ENCODE results near the gene OSBPL10.

Gene OSBPL10

DNA sequence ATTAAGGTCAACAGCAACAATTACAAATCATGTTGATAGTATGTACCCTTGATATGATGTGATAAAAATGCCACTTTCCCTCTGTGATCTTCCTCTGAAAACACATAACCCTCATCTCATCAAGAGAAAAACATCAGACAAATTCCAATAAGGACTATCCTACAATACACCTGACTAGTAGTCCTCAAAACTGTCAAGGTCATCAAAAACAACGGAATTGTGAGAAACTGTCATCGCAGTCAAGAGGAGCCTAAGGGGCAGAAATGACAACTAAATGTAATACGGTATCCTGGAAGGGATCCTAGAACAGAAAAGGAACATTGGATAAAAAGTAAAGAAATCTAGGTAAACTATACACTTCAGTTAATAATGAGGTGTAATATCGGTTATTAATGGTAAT lies 59.2 kb downstream of the OSBPL10 start:
- no peak for DNase-seq

DNA sequence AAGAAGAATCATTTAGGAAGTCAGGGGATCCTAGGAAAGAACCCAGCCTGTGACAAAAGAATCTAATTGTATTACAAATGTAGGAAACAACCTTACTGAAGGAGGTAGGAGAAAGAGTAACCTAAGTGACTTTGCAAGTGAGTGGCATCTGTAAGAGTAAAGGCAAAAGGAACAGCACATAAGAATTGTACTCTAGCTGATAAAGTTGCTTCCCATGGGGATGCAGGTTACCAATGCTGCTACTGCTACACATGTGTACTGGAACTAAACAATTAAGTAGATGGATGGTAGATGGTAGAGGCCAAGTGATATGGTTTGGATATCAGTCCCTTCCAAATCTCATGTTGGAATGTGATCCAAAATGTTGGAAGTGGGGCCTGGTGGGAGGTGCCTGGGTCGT lies 60.8 kb downstream of the OSBPL10 start:
- no peak for DNase-seq

DNA sequence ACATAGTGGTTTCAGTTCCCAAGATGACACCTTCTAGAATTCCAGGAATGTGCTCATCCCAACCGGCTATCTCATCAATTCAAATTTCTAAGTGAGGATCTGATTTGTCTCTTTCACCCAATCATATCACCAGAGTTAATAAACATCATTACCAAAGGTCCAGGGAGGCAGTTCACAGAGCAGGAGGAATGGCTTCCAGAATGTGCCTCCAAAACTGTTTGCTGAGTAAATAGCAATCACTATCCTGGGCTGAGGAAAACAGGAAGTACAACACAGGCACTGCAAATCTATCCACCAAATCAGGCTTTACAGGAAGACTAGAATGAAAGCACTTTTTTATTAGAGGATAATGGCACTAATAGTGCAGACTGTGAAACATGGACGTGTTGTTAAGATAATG lies 61.5 kb downstream of the OSBPL10 start:
- no peak for DNase-seq

DNA sequence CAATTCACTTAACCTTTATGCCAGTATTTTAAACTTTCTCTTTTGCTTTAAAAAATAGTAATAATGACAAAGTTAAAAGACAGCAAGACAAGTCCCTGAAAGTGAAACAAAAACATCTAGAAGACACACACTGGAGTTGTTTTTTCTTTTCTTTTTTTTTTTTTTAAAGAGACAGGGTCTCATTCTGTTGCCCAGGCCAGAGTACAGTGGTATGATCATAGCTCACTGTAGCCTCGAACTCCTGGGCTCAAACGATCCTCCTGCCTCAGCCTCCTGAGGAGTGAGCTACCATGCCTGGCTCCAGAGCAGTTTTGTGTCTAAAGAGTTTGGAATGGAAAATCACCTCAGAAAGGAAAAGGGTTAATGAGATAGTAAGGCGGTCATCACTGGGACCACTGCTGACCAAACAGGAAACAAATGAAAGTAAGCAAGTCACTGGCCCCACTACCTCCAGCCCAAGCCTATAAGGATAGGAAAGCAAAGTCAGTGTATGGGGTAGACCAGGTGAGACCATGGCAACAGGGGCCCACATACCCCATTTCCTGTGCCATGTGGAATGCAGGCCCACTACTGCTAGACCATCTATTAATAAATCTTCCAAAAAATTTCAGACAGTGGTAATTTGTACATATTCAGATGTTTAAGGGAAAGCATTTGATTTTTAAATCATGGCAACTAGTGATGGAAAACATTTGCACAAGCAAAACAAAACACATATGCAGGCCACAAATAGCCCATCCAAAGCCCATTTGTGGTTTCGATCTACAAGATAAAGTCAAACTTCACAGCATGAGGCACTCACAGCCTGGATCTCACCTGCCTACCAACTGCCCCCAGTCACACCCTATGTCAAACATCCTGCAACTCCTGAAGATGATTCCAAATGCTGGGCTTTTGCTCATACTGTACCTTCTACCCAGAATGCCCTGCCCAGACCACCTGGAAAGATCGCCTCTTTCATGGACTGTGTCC lies 62.6 kb downstream of the OSBPL10 start:
- no peak for DNase-seq

DNA sequence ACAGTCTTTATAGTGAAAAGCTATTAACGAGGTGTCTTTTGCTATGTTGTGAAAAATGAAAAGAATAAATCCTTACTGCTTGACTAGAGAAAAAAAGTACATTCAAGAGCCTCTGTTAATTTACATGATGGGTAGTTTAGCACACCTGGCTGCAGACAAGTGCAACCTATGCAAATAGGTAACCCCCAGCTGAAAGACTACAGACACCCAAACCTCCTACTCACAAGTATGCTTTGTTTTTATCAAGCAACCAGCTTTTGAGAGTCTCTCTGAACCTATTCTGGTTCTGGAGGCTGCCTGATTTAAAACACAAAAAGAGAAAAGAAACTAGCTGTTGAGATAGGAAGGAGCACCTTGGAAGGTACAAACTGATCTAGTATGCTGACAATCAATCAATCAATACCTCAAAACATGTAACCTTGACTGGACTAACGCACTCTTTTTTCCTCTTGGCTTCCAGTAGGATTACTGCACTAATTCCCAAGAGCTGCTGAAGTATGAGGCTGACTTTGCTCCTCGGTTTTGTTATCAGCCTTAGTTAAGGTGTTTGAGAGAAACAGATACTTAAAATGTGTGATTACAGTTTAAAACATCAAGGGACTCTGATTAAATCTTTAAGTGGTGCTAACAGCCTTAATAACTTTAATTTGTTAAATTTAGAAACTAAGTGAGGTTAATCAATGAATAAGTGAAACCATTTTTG lies 63.6 kb downstream of the OSBPL10 start:
- no peak for DNase-seq

DNA sequence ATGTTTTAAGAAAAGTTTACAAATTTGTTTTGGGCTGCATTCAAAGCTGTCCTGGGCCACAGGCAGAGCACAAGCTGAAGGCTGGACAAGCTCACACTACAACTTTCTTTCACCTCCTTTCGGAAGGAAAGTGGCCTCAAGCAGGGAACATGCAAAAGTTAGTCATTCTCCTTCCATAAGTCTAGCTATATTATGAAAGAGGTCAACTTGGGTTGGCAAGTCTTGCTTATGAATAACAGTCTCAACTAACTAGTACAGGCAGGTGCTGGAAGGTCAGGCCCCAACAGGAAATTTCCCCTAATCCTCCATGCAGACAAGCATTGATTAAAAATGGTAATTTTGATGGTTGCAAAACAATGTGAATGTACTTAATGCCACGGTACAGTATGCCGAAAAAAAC lies 69.4 kb downstream of the OSBPL10 start:
- no peak for DNase-seq

DNA sequence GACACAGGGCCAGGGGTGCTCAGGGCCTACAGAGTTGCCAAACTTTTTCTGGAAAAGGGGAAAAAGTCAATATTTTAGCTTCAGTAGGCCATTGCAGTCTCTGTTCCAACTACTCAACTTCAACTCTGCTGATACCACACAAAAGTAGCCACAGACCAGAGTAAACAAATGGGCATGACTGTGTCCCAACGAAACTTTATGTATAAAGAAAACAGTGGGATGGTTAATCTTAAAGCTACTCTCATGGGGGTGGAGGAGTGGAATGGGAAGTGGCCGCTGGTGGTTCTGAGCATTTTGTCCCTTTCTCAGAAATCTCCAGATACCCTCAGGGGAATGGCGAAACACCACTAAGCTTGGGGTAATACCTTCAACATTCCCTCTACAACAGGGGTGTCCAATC lies 69.9 kb downstream of the OSBPL10 start:
- no peak for DNase-seq

DNA sequence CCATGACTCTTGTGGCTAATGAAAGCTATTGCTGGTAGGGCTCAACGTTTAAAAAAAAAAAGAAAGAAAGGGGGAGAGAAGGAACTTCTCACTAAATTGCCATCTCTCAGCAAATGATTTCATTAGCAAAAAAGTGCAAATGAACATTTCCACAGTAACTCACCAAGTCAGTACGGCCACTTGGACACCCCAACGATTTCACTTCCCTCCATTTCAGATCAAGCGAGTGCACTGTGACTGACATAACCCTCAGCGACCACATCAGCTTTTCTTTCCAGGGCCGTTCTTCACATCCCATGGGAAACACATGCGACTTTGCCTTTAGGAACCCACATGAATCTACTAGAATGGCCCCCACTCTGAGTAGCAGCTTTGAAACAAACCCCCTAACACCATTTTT lies 71.6 kb downstream of the OSBPL10 start:
- no peak for DNase-seq

DNA sequence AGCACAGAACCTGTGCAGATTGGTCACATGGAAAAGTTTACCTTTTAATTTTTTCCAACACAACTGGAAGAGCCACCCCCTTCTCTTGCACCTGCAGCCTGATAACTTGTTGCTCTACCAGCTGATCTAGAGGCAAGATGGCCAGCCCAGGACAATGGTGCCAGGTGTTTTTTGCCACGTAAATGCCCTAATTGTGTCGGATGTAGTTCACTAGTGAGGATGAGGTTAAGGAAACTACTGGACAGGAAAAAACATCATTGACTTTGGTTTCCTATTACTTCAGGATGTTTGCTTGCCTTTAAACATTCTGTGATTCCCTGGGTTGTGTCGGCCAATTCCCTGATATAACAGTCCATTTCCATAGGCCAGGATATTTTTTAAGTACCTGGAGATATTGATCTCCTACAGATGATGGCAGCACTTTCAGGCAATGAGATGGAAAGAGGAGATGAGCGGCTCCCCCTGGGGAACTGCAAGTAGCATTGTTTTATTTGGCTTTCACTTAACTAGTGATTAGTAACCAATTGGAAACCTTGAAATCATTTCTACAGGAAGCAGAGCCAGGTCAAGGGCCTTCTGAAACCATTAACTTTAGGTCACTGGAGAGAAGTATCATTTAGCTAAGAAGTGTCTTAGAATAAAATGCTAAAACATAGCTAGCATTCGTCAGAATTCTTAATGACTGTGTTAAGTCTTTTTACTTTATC lies 72.5 kb downstream of the OSBPL10 start:
- no peak for DNase-seq

DNA sequence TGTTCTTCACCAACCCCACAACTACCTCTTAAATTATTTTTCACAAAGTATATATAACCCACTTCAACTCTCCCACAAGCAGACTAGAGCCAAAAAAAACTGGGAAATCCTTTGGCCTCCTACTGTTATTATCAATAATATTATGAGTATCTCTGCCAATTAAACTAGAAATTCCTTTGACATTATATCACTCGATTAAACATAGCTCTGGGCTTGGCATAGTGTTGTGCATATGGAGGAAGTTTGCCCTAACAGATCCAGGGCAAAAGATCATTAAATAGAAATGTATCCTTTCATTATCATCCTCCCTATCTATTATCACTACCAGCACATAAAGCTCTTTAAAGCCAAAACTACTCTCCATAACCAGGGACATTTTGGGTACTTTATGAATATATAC lies 74.9 kb downstream of the OSBPL10 start:
- DNase-seq = no peak

DNA sequence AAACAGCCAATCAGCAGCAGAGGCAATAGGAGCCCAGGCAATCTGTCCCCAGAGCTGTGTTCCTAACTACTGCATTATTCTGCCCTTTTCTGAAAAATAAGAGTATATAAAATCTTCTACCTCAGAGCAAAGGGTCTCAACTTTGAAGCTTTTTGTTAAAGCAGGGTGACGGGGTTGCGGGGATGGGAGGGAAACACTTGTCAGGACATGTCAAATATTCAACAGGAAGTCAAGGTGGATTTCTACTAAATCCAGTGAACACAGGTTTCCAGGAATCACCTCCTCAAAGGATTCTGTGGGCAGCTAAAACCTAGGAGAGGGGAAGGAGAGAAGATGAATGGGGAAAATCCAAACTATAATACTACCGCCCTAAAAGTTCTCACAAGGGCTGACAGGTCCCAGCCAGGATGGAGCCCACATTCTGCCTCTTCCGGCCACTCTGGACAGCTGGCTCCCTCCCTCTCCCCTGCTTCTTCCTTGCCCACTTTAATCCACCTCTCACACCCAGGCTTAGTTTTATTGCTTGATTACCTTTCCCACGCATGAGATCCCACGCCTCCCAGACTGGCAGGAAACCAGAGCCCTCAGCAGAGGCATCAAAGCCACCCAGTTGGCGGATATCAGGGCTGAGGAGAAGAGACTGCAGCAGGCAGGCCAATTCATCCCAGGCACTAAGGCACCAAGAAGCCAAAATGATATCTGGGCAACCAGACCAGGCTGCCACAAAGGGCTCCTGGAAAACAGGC lies 77.2 kb downstream of the OSBPL10 start:
- DNase-seq = no peak

DNA sequence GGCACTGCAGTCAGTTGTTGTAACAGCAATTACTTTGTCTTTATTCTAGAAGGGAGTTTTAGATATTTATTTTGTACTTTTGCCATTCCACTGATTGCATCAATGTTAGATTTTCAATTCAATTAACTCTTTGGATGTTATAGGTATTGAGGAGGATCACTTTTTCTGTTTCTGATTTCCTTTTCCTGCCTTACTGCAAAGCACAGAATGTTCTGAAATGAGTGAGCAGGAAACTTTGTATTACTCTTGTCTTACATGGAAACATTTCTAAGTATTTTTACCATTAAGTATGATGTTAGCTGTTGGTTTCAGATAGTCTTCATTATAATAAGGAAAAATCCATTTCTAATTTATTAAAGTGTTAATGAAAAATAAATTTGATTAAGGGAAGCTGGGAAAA lies 80.5 kb downstream of the OSBPL10 start:
- DNase-seq = no peak

DNA sequence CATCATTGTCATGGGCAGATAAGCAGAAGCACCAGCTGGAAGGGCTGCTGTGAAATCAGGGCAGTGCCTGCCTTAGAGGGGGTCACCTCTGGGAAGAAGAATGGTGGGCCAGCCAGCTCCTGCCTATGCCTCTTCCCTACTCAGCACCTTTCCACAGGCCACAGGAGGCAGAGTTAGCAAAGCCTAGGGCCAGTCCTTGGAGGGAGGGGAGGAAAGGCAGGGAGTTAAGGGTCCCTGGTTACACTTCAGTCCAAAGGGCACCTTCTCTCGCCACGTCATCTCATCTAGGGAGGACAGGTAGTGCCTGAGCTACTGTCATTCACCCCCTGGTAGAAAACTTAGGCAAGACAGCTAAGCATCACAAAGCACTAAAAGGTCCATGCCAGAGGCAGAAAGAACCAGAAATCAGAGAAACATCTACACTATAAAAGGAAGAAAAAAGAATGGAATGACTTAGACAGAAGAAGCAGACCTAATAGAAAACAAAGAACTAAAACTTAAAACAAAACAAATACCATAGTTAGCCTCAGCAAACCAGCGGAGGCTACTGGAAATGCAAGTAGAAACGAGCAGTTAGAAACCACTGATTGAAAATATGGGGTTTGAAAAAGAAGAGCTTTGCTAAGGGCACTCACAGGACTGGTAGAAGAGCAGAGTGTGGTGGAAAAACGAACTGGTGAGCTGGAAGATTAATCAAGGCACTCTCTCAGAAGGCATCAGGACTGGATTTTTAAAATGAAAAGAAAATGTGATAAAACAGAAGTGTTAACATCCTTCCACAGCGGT lies 84.2 kb downstream of the OSBPL10 start:
- no peak for DNase-seq

DNA sequence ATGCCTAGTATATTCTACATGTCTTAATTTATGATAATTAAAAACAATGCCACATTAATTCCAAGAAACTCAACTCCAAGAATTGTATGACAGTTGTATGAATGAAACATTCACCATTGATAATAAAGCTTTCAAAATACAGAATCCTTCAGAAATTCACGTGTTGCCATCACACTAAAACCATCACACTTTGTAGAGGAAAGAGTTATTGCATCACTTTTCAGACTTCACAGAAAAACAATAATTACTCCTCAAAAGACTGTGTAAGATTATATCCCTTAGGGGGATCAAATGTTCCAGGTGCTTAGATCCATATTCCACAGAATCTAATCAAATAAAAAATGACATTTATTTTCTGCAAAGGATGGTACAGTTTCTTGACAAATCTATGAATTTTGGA lies 85.0 kb downstream of the OSBPL10 start:
- DNase-seq = no peak

DNA sequence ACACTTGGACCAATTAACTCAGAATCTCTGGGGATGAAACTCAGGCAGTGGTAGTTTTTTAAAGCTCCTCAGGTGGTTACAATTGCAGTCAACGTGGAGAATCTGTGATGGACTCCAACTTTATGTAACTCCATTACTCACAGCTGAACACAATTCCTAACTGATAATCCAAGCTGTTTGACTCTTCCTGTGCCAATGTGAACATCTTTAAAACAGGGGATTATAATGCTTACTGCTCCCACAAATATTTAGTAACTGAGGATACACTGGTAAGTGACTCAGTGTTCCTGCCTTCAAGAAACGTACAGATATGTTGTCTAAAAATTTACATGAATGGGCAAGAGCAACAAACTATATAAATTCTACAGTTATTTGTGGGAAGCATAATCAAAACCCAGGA lies 85.6 kb downstream of the OSBPL10 start:
- no peak for DNase-seq

DNA sequence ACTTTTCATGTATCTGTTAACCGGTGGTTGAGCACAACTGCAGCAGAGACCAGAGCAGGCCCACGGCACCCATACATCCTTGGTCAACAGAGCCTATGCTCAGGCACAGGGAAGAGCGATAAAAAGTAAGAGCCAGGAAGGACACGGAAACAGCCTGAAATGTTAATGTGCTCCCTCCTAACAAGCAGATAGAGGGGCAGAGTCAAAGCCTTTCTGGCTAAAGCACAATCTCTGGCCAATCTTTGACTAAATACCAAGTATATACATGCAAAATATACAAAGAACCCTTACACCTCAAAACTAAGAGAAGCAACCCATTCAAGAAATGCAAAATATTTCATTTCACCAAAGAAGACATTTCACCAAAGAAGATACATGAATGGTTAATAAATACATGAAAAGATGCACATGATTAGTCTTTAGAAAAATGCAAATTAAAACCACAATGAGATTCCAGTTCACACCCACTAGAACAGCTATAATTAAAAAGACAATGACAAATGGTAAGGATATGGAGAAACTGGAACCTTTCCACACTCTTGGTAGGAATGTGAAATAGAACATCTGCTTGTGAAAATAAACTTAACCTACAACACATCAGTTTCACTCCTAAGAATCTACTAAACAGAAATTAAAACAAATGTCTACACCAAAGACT lies 88.0 kb downstream of the OSBPL10 start:
- no peak for DNase-seq

DNA sequence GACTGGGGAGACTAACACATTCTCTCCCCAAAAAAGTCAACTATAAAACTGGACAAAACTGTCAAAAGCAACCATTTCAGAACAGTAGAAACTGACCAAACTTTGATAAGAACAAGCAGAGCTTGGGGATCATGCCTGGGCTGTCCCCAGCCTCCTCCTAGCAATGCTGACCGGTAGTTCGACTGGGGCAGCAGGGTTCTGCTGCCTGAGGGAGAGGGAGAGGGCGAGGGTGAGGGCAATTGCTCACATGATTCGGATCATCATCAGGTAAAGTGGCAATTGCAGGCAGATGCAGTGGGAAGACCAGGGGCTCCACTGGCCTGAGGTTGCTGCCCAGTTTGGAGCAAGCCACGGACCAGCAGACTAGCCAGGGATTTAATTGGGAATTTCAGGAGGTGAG lies 88.6 kb downstream of the OSBPL10 start:
- no peak for DNase-seq

DNA sequence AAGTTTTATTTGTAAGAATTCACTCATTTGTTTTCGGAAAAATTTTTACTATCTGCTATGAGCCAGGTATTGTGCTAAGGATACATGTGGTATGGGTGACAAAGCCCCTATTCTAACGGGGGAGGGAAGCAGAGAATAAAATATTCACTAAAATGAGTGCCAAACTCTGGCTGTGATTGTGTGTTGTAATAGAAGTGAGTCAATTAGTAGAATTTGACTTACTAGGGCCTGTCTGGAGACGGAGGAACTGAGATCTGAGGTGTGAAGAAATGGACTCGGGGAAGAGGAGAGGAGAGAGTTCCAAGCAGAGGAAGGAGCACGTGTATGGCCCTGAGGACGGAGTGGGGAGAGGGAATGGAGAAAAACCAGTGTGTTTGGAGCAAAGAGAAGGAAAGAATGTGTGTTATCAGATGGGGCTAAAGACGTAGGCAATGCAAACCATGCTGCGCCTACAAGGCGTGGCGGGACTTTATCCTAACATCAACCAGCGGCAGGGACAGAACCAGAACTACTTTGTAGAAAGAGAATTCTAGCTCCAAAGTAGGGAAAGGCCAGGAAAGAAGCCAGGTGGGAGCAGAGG lies 89.1 kb downstream of the OSBPL10 start:
- DNase-seq = no peak

DNA sequence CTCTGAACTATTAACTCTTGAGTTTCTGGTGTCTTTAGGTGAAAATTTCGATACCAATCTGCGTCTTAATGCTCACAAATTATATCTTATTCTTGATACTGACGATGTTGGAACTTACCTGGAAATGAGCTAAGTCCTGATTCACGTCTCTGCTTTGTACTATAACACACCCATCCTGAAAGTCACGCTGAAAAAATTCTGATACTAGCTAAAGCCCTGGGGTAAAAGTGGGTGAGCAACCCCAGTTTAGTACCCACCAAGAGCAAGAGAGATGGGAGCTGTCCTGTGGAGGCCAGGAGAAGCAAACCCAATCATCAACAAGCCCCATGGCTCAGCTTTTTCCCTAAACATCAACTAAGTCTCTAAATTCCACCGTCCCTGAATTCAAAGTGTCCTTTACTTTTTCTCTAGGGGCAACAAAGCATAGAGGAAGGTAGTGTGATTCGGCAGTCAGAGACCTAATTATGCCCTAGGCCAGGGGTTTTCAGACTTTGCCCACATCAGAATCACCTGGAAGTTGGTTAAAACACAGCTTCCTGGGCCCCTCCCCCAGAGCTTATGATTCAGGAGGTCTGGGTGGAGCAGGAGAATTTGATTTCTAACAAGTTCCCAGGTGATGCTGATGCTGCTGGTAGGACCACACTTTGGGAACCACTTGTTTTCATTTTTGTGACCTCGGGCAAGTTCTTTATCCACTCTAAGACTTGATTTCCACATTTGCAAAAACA lies 90.2 kb downstream of the OSBPL10 start:
- no peak for DNase-seq

DNA sequence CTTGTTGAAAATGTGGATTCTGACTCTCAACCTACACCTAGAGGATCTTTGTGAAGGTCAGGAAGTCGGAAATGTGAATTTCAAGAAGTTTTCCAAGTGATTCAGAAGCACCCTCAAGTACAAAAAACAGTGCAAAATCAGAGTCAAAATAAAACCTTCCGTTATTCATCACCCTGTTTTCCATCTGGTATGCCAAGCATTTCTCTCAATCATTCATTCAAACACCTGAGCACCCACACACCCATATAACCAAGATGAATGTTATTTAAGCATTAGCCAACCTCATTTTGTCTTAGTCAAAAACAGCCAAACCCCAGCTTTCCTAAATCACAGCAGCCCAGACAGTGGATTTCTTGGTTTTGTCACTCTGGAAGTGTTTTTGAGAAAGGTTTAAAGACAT lies 91.1 kb downstream of the OSBPL10 start:
- DNase-seq = no peak

Measured in inflammatory macrophage (primary cell).